DMS79 (cell line): Measurements from ENCODE around the gene SPATA31E1.
"Not testable (repeated sequence)": the region's sequence is repeated elsewhere in the genome, so short reads cannot be mapped to it uniquely, and the experiment has no call there.

ENCODE experiments used
- DNase-seq: peaks from one replicate; lab custom pipeline; 2025; lab: John Stamatoyannopoulos, UW

Gene SPATA31E1

DNA sequence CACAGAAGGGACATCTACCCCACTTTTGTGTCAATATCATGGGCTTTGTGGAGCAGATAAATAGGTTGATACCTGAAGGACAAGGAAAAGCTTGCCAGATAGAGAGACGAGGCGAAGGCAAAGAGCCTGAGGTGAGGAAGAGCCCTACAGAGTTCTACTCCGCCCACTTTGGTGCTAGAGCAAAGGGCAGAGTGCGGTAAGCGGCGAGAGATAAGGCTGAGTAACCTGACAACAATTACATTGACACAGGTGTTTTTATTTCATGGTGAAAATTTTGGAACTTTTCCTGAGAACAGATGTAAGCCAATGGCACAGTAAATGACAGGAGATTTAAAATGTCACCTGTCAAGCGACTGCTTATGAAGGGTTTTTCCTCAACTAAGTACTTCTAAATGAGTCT lies 51.8 kb downstream of the SPATA31E1 start:
- not testable (repeated sequence) for DNase-seq

DNA sequence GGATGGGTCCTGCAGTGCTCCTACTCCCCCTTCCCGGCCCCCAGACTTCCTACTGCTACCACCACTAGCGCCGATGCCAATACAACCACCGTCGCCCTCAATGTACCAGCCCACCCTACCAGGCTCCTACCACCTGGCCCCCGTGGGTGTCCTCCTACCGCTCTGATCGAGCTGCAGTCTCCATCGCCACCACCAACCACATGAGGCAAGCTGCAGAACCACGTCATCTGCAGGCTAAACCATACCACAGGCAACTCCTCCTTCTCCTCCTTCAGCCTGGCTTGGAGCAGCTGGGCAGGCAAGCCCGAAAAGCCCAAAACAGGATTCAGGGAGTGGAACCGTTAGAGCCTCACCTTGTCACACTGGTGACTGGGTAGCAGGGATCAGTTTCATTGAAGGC lies 54.7 kb downstream of the SPATA31E1 start:
- DNase-seq = not testable (repeated sequence)

DNA sequence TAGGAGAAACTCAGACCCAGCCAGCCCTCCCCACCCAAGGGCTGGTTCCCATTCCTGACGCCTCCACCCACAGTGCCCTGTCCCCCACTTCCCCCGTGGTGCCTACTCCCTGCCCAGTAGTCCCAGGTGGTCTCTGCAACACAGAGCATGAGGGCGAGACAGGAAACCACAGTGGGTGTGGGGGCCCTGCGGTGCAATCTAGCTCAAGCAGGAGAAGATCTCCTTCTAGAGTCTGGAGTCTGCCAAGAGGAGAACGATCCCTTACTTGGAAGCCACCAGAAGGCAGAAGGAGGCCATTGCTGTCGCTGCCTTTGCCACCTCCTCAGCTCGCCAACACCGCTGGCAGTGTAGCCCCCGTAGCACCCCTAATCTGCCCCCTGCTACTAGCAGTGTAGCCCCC lies 55.2 kb downstream of the SPATA31E1 start:
- DNase-seq = not testable (repeated sequence)

DNA sequence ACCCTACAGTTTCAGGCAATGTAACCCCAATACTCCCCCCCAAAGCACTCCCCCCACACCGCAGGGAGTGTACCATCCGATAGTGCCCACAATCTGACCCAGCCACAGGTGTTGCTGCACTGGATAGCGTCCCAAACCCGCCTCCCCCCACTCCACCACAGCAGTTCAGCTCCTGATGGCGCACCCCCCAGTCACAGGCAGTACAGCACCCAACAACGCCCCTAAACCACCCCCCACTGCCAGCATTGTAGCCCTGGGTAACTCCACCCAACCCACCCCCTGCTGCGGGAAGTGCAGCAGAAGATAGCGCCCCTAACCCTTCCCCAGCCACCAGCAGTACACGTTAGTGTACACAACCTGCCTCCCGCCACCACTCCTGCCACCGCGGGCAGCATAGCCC lies 55.7 kb downstream of the SPATA31E1 start:
- DNase-seq = not testable (repeated sequence)
